Measurements from ENCODE around the gene COX6B1.

Gene COX6B1

DNA sequence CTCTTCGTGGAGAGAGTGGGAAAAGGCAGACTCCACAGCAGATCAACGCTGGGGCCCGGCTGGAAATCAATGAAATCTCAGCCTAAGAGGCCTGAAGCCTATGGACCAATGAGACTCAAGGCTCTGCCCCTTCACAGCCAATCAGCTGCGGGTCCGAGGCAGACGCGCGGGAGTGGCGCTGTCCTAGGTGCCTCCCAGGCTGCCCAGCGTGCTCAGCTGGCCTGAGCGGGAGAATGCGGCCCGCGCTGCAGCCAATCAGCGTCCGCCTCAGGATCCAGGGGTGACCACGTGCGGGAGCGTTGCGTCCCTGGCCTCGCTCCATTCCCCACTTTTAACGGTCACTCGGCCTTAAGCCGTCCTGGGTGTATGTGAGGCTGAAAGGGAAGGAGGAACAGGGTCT, 56.1 kb downstream of the COX6B1 start, which contains the start of gene ZBTB32:
ZBTB32 (plus strand) TSS at position 341 of the 400 bp plus-strand sequence. CDS start 10,069 bp downstream, outside the sequence.
- TF ChIP-seq MAX (IDR thresholded peaks at IDR 0.05; ENCODE audit: low read depth, low read length) (peak; percentile 63), POLR2A (IDR thresholded peaks at IDR 0.05; ENCODE audit: extremely low read depth, insufficient read length) (no peak), MYC (IDR thresholded peaks at IDR 0.05; ENCODE audit: low read depth, low read length) (peak; percentile 31; the same call in 1 of the 2 replicates), CTCF (IDR thresholded peaks at IDR 0.05; ENCODE audit: low read depth, low read length) (no peak)
- no peak within 1 kb of the TSS for H3K4me3 ChIP-seq (ENCODE audit: low read depth, low read length)
- DNase-seq (ENCODE audit: low read depth), result peak; percentile 72

Measured in NB4 (cell line).